ENCODE measurements around the gene GARRE1. TPM values are rescaled to one million over a fixed set of nuclear protein-coding genes. Genes with fewer than 3 reads are reported as not detected.

GARRE1 gene
- total and polyA plus RNA-seq, 12 donors, result 5.1 to 20.9 (median 13.5) TPM

- Histone ChIP-seq H3K4me1 (replicated peaks in 1 of 2) (no peaks in the 10 kb centered on the region), H3K9me3 (replicated peaks in 1 of 3) (no peaks in the 10 kb centered on the region), H3K4me3 (no peak overlapping the region), H3K27me3 (no peaks in the 10 kb centered on the region), H3K27ac (no peak overlapping the region), H3K36me3 (replicated peaks in 1 of 2) (peaks cover 0 to 15% of the 10 kb centered on the region in 2 donors)
- intact Hi-C loops (cut with DNase I), result no loop called here
- no peak for TF ChIP-seq POLR2A (IDR thresholded peaks at IDR 0.05)
- no peak for TF ChIP-seq CTCF (IDR thresholded peaks at IDR 0.05)
- 89 to 98% (median 94%) methylated on average over 7 to 13 of the region's 13 CpGs for WGBS, 4 donors
- peak in 1 of 7 donors; percentile 42 for DNase-seq
These were observed 46.0 kb downstream of the GARRE1 start for GRCh38 chr19:34300380-34300779.

- Histone ChIP-seq H3K9me3 (replicated peaks in 1 of 3) (no peaks in the 10 kb centered on the region), H3K36me3 (replicated peaks in 1 of 2) (peaks cover 0 to 15% of the 10 kb centered on the region in 2 donors), H3K4me3 (no peak overlapping the region), H3K4me1 (replicated peaks in 1 of 2) (peaks cover 0 to under 1% of the 10 kb centered on the region in 2 donors), H3K27ac (no peak overlapping the region), H3K27me3 (no peaks in the 10 kb centered on the region)
- WGBS, 4 donors, result 98 to 100% (median 99%) methylated on average over 3 of the region's 3 CpGs
- intact Hi-C loops (cut with DNase I), result no loop called here
- peak in 1 of 7 donors; percentile 40 for DNase-seq
- TF ChIP-seq CTCF (IDR thresholded peaks at IDR 0.05) (no peak), POLR2A (IDR thresholded peaks at IDR 0.05) (no peak)
These were observed 46.6 kb downstream of the GARRE1 start for GRCh38 chr19:34300962-34301361.

Other genes with a start within 250 kb of the GARRE1 start
- 100 to 1,000 TPM in 4 of 9 donors, 10 to 100 TPM in 5; 46.6 to 130 (median 94.9) TPM for gene LSM14A, start 82.0 kb upstream of the GARRE1 start, total RNA-seq
- gene LSM14A, start 82.0 kb upstream of the GARRE1 start, polyA plus RNA-seq, result 10 to 100 TPM; 44.5 to 91.0 (median 74.2) TPM
- 100 to 1,000 TPM in 8 of 9 donors, 10 to 100 TPM in 1; 81.7 to 680 (median 486) TPM for gene GPI, start 110.6 kb downstream of the GARRE1 start, total RNA-seq
- gene GPI, start 110.6 kb downstream of the GARRE1 start, polyA plus RNA-seq, result 100 to 1,000 TPM; 214 to 335 (median 255) TPM
- 10 to 100 TPM in 6 of 9 donors, 1 to 10 TPM in 3; 7.6 to 26.1 (median 11.7) TPM for gene PDCD2L, start 149.8 kb downstream of the GARRE1 start, total RNA-seq
- 10 to 100 TPM; 12.7 to 13.2 (median 13.0) TPM for gene PDCD2L, start 149.8 kb downstream of the GARRE1 start, polyA plus RNA-seq
- 100 to 1,000 TPM in 1 of 9 donors, 10 to 100 TPM in 8; 35.0 to 150 (median 61.9) TPM for gene UBA2, start 173.8 kb downstream of the GARRE1 start, total RNA-seq
- gene UBA2, start 173.8 kb downstream of the GARRE1 start, polyA plus RNA-seq, result 100 to 1,000 TPM in 1 of 3 donors, 10 to 100 TPM in 2; 32.3 to 109 (median 44.1) TPM
- 10 to 100 TPM in 4 of 9 donors, 1 to 10 TPM in 5; 1.2 to 15.1 (median 7.4) TPM for gene WTIP, start 227.2 kb downstream of the GARRE1 start, total RNA-seq
- gene WTIP, start 227.2 kb downstream of the GARRE1 start, polyA plus RNA-seq, result 1 to 10 TPM; 2.2 to 3.5 (median 2.7) TPM

All from adrenal gland (tissue), 12 donors.